ENCODE results near the gene ALDH1A3. TPM values are rescaled to one million over a fixed set of nuclear protein-coding genes. Genes with fewer than 3 reads are reported as not detected.

ALDH1A3 gene
- total and polyA plus RNA-seq, 4 donors, result 4.5 to 19.0 (median 6.7) TPM

- peaks cover 6% of the 10 kb centered on the region for H3K9me3 ChIP-seq (ENCODE audit: control insufficient read depth, low read length)
- ATAC-seq (ENCODE audit: low FRiP score) (no peak), DNase-seq (peak in 1 of 2 donors; percentile 59)
- 83 to 85% methylated on average over 15 of the region's 15 CpGs for WGBS, 2 donors
- no peaks in the 10 kb centered on the region for H3K27me3 ChIP-seq (ENCODE audit: control insufficient read depth in 1 of 2, insufficient read depth in 2 of 2, low read length in 1 of 2)
- H3K4me1 ChIP-seq (ENCODE audit: control insufficient read depth in 1 of 2, insufficient read depth in 2 of 2, low read length in 2 of 2), result no peaks in the 10 kb centered on the region
- no peaks in the 10 kb centered on the region for H3K36me3 ChIP-seq (ENCODE audit: control insufficient read depth in 1 of 2, insufficient read depth in 2 of 2, low read length in 1 of 2)
- intact Hi-C loops (cut with DNase I), result no loop called here
- H3K27ac ChIP-seq (ENCODE audit: low read depth in 1 of 2, low read length in 2 of 2), result no peak overlapping the region
- H3K4me3 ChIP-seq (ENCODE audit: low read length in 2 of 2), result no peak overlapping the region
Measured at GRCh38 chr15:100863796-100864267, 15.8 kb upstream of the ALDH1A3 start.

GRCh38 chr15:100866386-100867330 is 13.0 kb upstream of the ALDH1A3 start:
- Histone ChIP-seq H3K36me3 (ENCODE audit: control insufficient read depth in 1 of 2, insufficient read depth in 2 of 2, low read length in 1 of 2) (no peaks in the 10 kb centered on the region), H3K27me3 (ENCODE audit: control insufficient read depth in 1 of 2, insufficient read depth in 2 of 2, low read length in 1 of 2) (no peaks in the 10 kb centered on the region), H3K27ac (ENCODE audit: low read depth in 1 of 2, low read length in 2 of 2) (no peak overlapping the region), H3K4me3 (ENCODE audit: low read length in 2 of 2) (no peak overlapping the region), H3K9me3 (ENCODE audit: control insufficient read depth, low read length) (no peaks in the 10 kb centered on the region), H3K4me1 (ENCODE audit: control insufficient read depth in 1 of 2, insufficient read depth in 2 of 2, low read length in 2 of 2) (no peaks in the 10 kb centered on the region)
- intact Hi-C loops (cut with DNase I), result no loop called here
- DNase-seq (peak in 1 of 2 donors; percentile 35), ATAC-seq (ENCODE audit: low FRiP score) (no peak)
- WGBS, 2 donors, result 87 to 90% methylated on average over 12 of the region's 12 CpGs

- H3K9me3 ChIP-seq (ENCODE audit: control insufficient read depth, low read length), result no peaks in the 10 kb centered on the region
- intact Hi-C loops (cut with DNase I), result no loop called here
- 77 to 83% methylated on average over 3 of the region's 3 CpGs for WGBS, 2 donors
- ATAC-seq (ENCODE audit: low FRiP score) (no peak), DNase-seq (peak in 1 of 2 donors; percentile 36)
- no peaks in the 10 kb centered on the region for H3K36me3 ChIP-seq (ENCODE audit: control insufficient read depth in 1 of 2, insufficient read depth in 2 of 2, low read length in 1 of 2)
- no peaks in the 10 kb centered on the region for H3K4me1 ChIP-seq (ENCODE audit: control insufficient read depth in 1 of 2, insufficient read depth in 2 of 2, low read length in 2 of 2)
- no peak overlapping the region for H3K4me3 ChIP-seq (ENCODE audit: low read length in 2 of 2)
- no peaks in the 10 kb centered on the region for H3K27me3 ChIP-seq (ENCODE audit: control insufficient read depth in 1 of 2, insufficient read depth in 2 of 2, low read length in 1 of 2)
- no peak overlapping the region for H3K27ac ChIP-seq (ENCODE audit: low read depth in 1 of 2, low read length in 2 of 2)
Measured at GRCh38 chr15:100867433-100867832, 12.2 kb upstream of the ALDH1A3 start.

GRCh38 chr15:100869151-100869999 is 10.3 kb upstream of the ALDH1A3 start:
- H3K9me3 ChIP-seq (ENCODE audit: control insufficient read depth, low read length), result no peaks in the 10 kb centered on the region
- no peak overlapping the region for H3K27ac ChIP-seq (ENCODE audit: low read depth in 1 of 2, low read length in 2 of 2)
- no peak for DNase-seq
- 68 to 70% methylated on average over 13 of the region's 13 CpGs for WGBS, 2 donors
- intact Hi-C loops (cut with DNase I), result no loop called here
- H3K36me3 ChIP-seq (ENCODE audit: control insufficient read depth in 1 of 2, insufficient read depth in 2 of 2, low read length in 1 of 2), result no peaks in the 10 kb centered on the region
- no peaks in the 10 kb centered on the region for H3K4me1 ChIP-seq (ENCODE audit: control insufficient read depth in 1 of 2, insufficient read depth in 2 of 2, low read length in 2 of 2)
- ATAC-seq (ENCODE audit: low FRiP score), result no peak
- no peaks in the 10 kb centered on the region for H3K27me3 ChIP-seq (ENCODE audit: control insufficient read depth in 1 of 2, insufficient read depth in 2 of 2, low read length in 1 of 2)
- H3K4me3 ChIP-seq (ENCODE audit: low read length in 2 of 2), result no peak overlapping the region

GRCh38 chr15:100873029-100873677 is 6.5 kb upstream of the ALDH1A3 start:
- intact Hi-C loops (cut with DNase I), result loop anchor here in 1 of 2 donors (1.0 kb wide), 1 partner anchor 245 kb away; no protein-coding TSS in a partner anchor
- Histone ChIP-seq H3K9me3 (ENCODE audit: control insufficient read depth, low read length) (no peaks in the 10 kb centered on the region), H3K27ac (ENCODE audit: low read depth in 1 of 2, low read length in 2 of 2) (no peak overlapping the region), H3K4me3 (ENCODE audit: low read length in 2 of 2) (no peak overlapping the region), H3K36me3 (ENCODE audit: control insufficient read depth in 1 of 2, insufficient read depth in 2 of 2, low read length in 1 of 2) (no peaks in the 10 kb centered on the region), H3K4me1 (ENCODE audit: control insufficient read depth in 1 of 2, insufficient read depth in 2 of 2, low read length in 2 of 2) (no peaks in the 10 kb centered on the region), H3K27me3 (ENCODE audit: control insufficient read depth in 1 of 2, insufficient read depth in 2 of 2, low read length in 1 of 2) (no peaks in the 10 kb centered on the region)
- DNase-seq (peak in 1 of 2 donors; percentile 56), ATAC-seq (ENCODE audit: low FRiP score) (peak; percentile 86)
- 35 to 46% methylated on average over 2 of the region's 2 CpGs for WGBS, 2 donors

- ATAC-seq (ENCODE audit: low FRiP score) (no peak), DNase-seq (no peak)
- no peak overlapping the region for H3K4me3 ChIP-seq (ENCODE audit: low read length in 2 of 2)
- intact Hi-C loops (cut with DNase I), result loop anchor here in 1 of 2 donors (2.0 kb wide), 1 partner anchor 247 kb away; no protein-coding TSS in a partner anchor
- no peaks in the 10 kb centered on the region for H3K36me3 ChIP-seq (ENCODE audit: control insufficient read depth in 1 of 2, insufficient read depth in 2 of 2, low read length in 1 of 2)
- H3K9me3 ChIP-seq (ENCODE audit: control insufficient read depth, low read length), result no peaks in the 10 kb centered on the region
- no peak overlapping the region for H3K27ac ChIP-seq (ENCODE audit: low read depth in 1 of 2, low read length in 2 of 2)
- no peaks in the 10 kb centered on the region for H3K4me1 ChIP-seq (ENCODE audit: control insufficient read depth in 1 of 2, insufficient read depth in 2 of 2, low read length in 2 of 2)
- H3K27me3 ChIP-seq (ENCODE audit: control insufficient read depth in 1 of 2, insufficient read depth in 2 of 2, low read length in 1 of 2), result peaks cover 0 to 2% of the 10 kb centered on the region in 2 donors
- WGBS, 2 donors, result 91 to 98% methylated on average over 2 of the region's 2 CpGs
Measured at GRCh38 chr15:100875495-100875894, 4.1 kb upstream of the ALDH1A3 start.

- H3K36me3 ChIP-seq (ENCODE audit: control insufficient read depth in 1 of 2, insufficient read depth in 2 of 2, low read length in 1 of 2), result no peaks in the 10 kb centered on the region
- no peak for DNase-seq
- H3K27ac ChIP-seq (ENCODE audit: low read depth in 1 of 2, low read length in 2 of 2), result no peak overlapping the region
- ATAC-seq (ENCODE audit: low FRiP score), result no peak
- 93 to 94% methylated on average over 7 of the region's 7 CpGs for WGBS, 2 donors
- H3K4me3 ChIP-seq (ENCODE audit: low read length in 2 of 2), result no peak overlapping the region
- no peaks in the 10 kb centered on the region for H3K4me1 ChIP-seq (ENCODE audit: control insufficient read depth in 1 of 2, insufficient read depth in 2 of 2, low read length in 2 of 2)
- H3K27me3 ChIP-seq (ENCODE audit: control insufficient read depth in 1 of 2, insufficient read depth in 2 of 2, low read length in 1 of 2), result peaks cover 0 to 2% of the 10 kb centered on the region in 2 donors
- intact Hi-C loops (cut with DNase I), result loop anchor here in 1 of 2 donors (2.0 kb wide), 1 partner anchor 247 kb away; no protein-coding TSS in a partner anchor
- H3K9me3 ChIP-seq (ENCODE audit: control insufficient read depth, low read length), result no peaks in the 10 kb centered on the region
Measured at GRCh38 chr15:100875976-100876375, 3.7 kb upstream of the ALDH1A3 start.

- no peaks in the 10 kb centered on the region for H3K36me3 ChIP-seq (ENCODE audit: control insufficient read depth in 1 of 2, insufficient read depth in 2 of 2, low read length in 1 of 2)
- no peak overlapping the region for H3K27ac ChIP-seq (ENCODE audit: low read depth in 1 of 2, low read length in 2 of 2)
- peaks cover 0 to 2% of the 10 kb centered on the region in 2 donors for H3K27me3 ChIP-seq (ENCODE audit: control insufficient read depth in 1 of 2, insufficient read depth in 2 of 2, low read length in 1 of 2)
- H3K4me1 ChIP-seq (ENCODE audit: control insufficient read depth in 1 of 2, insufficient read depth in 2 of 2, low read length in 2 of 2), result no peaks in the 10 kb centered on the region
- DNase-seq (no peak), ATAC-seq (ENCODE audit: low FRiP score) (no peak)
- no peaks in the 10 kb centered on the region for H3K9me3 ChIP-seq (ENCODE audit: control insufficient read depth, low read length)
- intact Hi-C loops (cut with DNase I), result no loop called here
- WGBS, 2 donors, result 92 to 97% methylated on average over 10 of the region's 10 CpGs
- no peak overlapping the region for H3K4me3 ChIP-seq (ENCODE audit: low read length in 2 of 2)
Measured at GRCh38 chr15:100877551-100877950, 2.1 kb upstream of the ALDH1A3 start.

Data from aorta (tissue), 5 donors.